SK-N-SH treated with all-trans-retinoic acid at 6 μM for 48 hours (cell line): ENCODE measurements around the gene DNAAF1.

Source experiments
- ATAC-seq: fragments of 200-7000 bp; cut with Tn5 transposase; 3 replicates; pipeline ENCODE4 v1.9.1; 2020; ENCODE audit warnings: mild to moderate bottlenecking, moderate library complexity
- ARNTL ChIP-seq: fragments of 450-650 bp; formaldehyde crosslinking; IDR thresholded peaks from 2 replicates; pipeline ENCODE4 v1.5.0; 2020; ENCODE audit warnings: low read depth, mild to moderate bottlenecking, moderate library complexity, borderline replicate concordance
- BACH2 ChIP-seq: fragments of 250-450 bp; sonication (Bioruptor Pico); IDR thresholded peaks from 2 replicates; pipeline ENCODE4 v1.9.0; 2021; ENCODE audit warnings: mild to moderate bottlenecking, borderline replicate concordance
- CSDC2 ChIP-seq: fragments of 250-450 bp; sonication (Bioruptor Pico); IDR thresholded peaks from 2 replicates; pipeline ENCODE4 v1.5.0; 2020; ENCODE audit warnings: mild to moderate bottlenecking, moderate library complexity
- ESRRG ChIP-seq: fragments of 250-450 bp; sonication (Bioruptor Pico); IDR thresholded peaks from 2 replicates; pipeline ENCODE4 v1.6.1; 2021; ENCODE audit warnings: mild to moderate bottlenecking
- GLIS3 ChIP-seq: fragments of 250-450 bp; sonication (Bioruptor Pico); IDR thresholded peaks from 2 replicates; pipeline ENCODE4 v1.5.0; 2020; ENCODE audit warnings: mild to moderate bottlenecking, moderate library complexity
- ISL1 ChIP-seq: fragments of 250-450 bp; sonication (Bioruptor Pico); IDR thresholded peaks from 2 replicates; pipeline ENCODE4 v2.1.2; 2022; ENCODE audit warnings: mild to moderate bottlenecking, moderate library complexity
- OSR1 ChIP-seq: fragments of 250-450 bp; sonication (Bioruptor Pico); IDR thresholded peaks from 2 replicates; pipeline ENCODE4 v1.8.0; 2022; ENCODE audit warnings: moderate library complexity, mild to moderate bottlenecking, inconsistent platforms
- PPARA ChIP-seq: fragments of 250-450 bp; sonication (Bioruptor Pico); IDR thresholded peaks from 2 replicates; pipeline ENCODE4 v1.5.0; 2020; ENCODE audit warnings: mild to moderate bottlenecking, borderline replicate concordance
- RARB ChIP-seq: fragments of 250-450 bp; sonication (Bioruptor Pico); IDR thresholded peaks from 2 replicates; pipeline ENCODE4 v1.8.0; 2021; ENCODE audit warnings: mild to moderate bottlenecking, moderate library complexity
- SNAI2 ChIP-seq: fragments of 250-450 bp; sonication (Bioruptor Pico); IDR thresholded peaks from 2 replicates; pipeline ENCODE4 v1.5.0; 2020; ENCODE audit warnings: mild to moderate bottlenecking, moderate library complexity
- TCF4 ChIP-seq: fragments of 250-450 bp; sonication (Bioruptor Pico); IDR thresholded peaks from 2 replicates; pipeline ENCODE4 v1.8.0; 2021; ENCODE audit warnings: mild to moderate bottlenecking, moderate library complexity, borderline replicate concordance
- TOX ChIP-seq: fragments of 250-450 bp; sonication (Bioruptor Pico); IDR thresholded peaks from 2 replicates; pipeline ENCODE4 v1.8.0; 2021; ENCODE audit warnings: mild to moderate bottlenecking, moderate library complexity, borderline replicate concordance
- TSHZ2 ChIP-seq: fragments of 250-450 bp; sonication (Bioruptor Pico); IDR thresholded peaks from 2 replicates; pipeline ENCODE4 v1.5.0; 2020; ENCODE audit warnings: mild to moderate bottlenecking, moderate library complexity
- ZC3H10 ChIP-seq: fragments of 250-450 bp; sonication (Bioruptor Pico); IDR thresholded peaks from 2 replicates; pipeline ENCODE4 v1.5.1; 2021; ENCODE audit warnings: mild to moderate bottlenecking, moderate library complexity
- ZFP3 ChIP-seq: fragments of 250-450 bp; sonication (Bioruptor Pico); IDR thresholded peaks from 2 replicates; pipeline ENCODE4 v1.5.0; 2020; ENCODE audit warnings: mild to moderate bottlenecking, moderate library complexity
- ZFP30 ChIP-seq: fragments of 450-650 bp; formaldehyde crosslinking; IDR thresholded peaks from 2 replicates; pipeline ENCODE4 v1.5.0; 2022; ENCODE audit warnings: mild to moderate bottlenecking, moderate library complexity
- ZNF565 ChIP-seq: fragments of 450-650 bp; formaldehyde crosslinking; conservative IDR thresholded peaks from 2 replicates; pipeline ENCODE4 v1.5.0; 2020; ENCODE audit warnings: low read depth, mild to moderate bottlenecking, moderate library complexity
- ZNF70 ChIP-seq: fragments of 450-650 bp; formaldehyde crosslinking; IDR thresholded peaks from 2 replicates; pipeline ENCODE4 v1.5.0; 2020; ENCODE audit warnings: mild to moderate bottlenecking, moderate library complexity
- ZNF8 ChIP-seq: fragments of 450-650 bp; formaldehyde crosslinking; IDR thresholded peaks from 2 replicates; pipeline ENCODE4 v1.5.0; 2020; ENCODE audit warnings: mild to moderate bottlenecking, moderate library complexity
- TF ChIP-seq, protein P1 (sequence below): fragments of 250-450 bp; sonication (Bioruptor Pico); IDR thresholded peaks from 2 replicates; pipeline ENCODE4 v1.8.0; 2020; ENCODE audit warnings: mild to moderate bottlenecking, moderate library complexity, borderline replicate concordance
- TF ChIP-seq, protein P2 (sequence below): fragments of 250-450 bp; sonication (Bioruptor Pico); IDR thresholded peaks from 2 replicates; pipeline ENCODE4 v1.5.1; 2021; ENCODE audit warnings: mild to moderate bottlenecking, moderate library complexity
- TF ChIP-seq, protein P3 (sequence below): fragments of 250-450 bp; sonication (Bioruptor Pico); IDR thresholded peaks from 2 replicates; pipeline ENCODE4 v1.5.1; 2020; ENCODE audit warnings: low read depth, mild to moderate bottlenecking, moderate library complexity

DNAAF1 gene

GRCh38 chr16:84107921-84108320, 37.2 kb upstream of the DNAAF1 start:
- no peak for ATAC-seq

GRCh38 chr16:84109598-84110335, 35.3 kb upstream of the DNAAF1 start:
- no peak for TF ChIP-seq TSHZ2
- TF ChIP-seq OSR1 (CRISPR knock-in tag): no peak
- TF ChIP-seq ESRRG: no peak
- no peak for TF ChIP-seq TCF4
- no peak for TF ChIP-seq ZNF565 (CRISPR knock-in tag)
- TF ChIP-seq ZFP3 (CRISPR knock-in tag): no peak
- TF ChIP-seq BACH2 (CRISPR knock-in tag): no peak
- no peak for TF ChIP-seq ZC3H10 (CRISPR knock-in tag)
- TF ChIP-seq, protein P1, sequence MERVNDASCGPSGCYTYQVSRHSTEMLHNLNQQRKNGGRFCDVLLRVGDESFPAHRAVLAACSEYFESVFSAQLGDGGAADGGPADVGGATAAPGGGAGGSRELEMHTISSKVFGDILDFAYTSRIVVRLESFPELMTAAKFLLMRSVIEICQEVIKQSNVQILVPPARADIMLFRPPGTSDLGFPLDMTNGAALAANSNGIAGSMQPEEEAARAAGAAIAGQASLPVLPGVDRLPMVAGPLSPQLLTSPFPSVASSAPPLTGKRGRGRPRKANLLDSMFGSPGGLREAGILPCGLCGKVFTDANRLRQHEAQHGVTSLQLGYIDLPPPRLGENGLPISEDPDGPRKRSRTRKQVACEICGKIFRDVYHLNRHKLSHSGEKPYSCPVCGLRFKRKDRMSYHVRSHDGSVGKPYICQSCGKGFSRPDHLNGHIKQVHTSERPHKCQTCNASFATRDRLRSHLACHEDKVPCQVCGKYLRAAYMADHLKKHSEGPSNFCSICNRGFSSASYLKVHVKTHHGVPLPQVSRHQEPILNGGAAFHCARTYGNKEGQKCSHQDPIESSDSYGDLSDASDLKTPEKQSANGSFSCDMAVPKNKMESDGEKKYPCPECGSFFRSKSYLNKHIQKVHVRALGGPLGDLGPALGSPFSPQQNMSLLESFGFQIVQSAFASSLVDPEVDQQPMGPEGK (CRISPR knock-in tag): no peak
- TF ChIP-seq ZNF8: no peak
- TF ChIP-seq, protein P2, sequence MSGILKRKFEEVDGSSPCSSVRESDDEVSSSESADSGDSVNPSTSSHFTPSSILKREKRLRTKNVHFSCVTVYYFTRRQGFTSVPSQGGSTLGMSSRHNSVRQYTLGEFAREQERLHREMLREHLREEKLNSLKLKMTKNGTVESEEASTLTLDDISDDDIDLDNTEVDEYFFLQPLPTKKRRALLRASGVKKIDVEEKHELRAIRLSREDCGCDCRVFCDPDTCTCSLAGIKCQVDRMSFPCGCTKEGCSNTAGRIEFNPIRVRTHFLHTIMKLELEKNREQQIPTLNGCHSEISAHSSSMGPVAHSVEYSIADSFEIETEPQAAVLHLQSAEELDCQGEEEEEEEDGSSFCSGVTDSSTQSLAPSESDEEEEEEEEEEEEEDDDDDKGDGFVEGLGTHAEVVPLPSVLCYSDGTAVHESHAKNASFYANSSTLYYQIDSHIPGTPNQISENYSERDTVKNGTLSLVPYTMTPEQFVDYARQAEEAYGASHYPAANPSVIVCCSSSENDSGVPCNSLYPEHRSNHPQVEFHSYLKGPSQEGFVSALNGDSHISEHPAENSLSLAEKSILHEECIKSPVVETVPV (CRISPR knock-in tag): no peak
- no peak for TF ChIP-seq ARNTL (CRISPR knock-in tag)
- TF ChIP-seq RARB (CRISPR knock-in tag): no peak
- TF ChIP-seq SNAI2: no peak
- TF ChIP-seq, protein P3, sequence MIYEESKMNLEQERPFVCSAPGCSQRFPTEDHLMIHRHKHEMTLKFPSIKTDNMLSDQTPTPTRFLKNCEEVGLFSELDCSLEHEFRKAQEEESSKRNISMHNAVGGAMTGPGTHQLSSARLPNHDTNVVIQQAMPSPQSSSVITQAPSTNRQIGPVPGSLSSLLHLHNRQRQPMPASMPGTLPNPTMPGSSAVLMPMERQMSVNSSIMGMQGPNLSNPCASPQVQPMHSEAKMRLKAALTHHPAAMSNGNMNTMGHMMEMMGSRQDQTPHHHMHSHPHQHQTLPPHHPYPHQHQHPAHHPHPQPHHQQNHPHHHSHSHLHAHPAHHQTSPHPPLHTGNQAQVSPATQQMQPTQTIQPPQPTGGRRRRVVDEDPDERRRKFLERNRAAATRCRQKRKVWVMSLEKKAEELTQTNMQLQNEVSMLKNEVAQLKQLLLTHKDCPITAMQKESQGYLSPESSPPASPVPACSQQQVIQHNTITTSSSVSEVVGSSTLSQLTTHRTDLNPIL (CRISPR knock-in tag): no peak
- no peak for TF ChIP-seq ZFP30 (CRISPR knock-in tag)
- TF ChIP-seq TOX (CRISPR knock-in tag): no peak
- ATAC-seq: no peak

More at GRCh38 chr16:84107921-84108320, 37.2 kb upstream of the DNAAF1 start:
- TF ChIP-seq PPARA (CRISPR knock-in tag) (no peak), TCF4 (no peak), TSHZ2 (no peak), CSDC2 (CRISPR knock-in tag) (no peak), TOX (CRISPR knock-in tag) (no peak), OSR1 (CRISPR knock-in tag) (no peak), ZFP3 (CRISPR knock-in tag) (no peak), GLIS3 (CRISPR knock-in tag) (no peak), ZFP30 (CRISPR knock-in tag) (no peak)

GRCh38 chr16:84110527-84110926, 34.6 kb upstream of the DNAAF1 start:
- ATAC-seq: no peak
- TF ChIP-seq SNAI2 (no peak), OSR1 (CRISPR knock-in tag) (no peak), ESRRG (no peak), ISL1 (CRISPR knock-in tag) (no peak), GLIS3 (CRISPR knock-in tag) (no peak), BACH2 (CRISPR knock-in tag) (no peak), ZC3H10 (CRISPR knock-in tag) (no peak), PPARA (CRISPR knock-in tag) (no peak), TSHZ2 (no peak), TOX (CRISPR knock-in tag) (no peak), CSDC2 (CRISPR knock-in tag) (no peak), ZNF70 (CRISPR knock-in tag) (no peak)
- TF ChIP-seq, protein P2 (CRISPR knock-in tag): no peak
